ENCODE data around the gene COLEC12.
"Not testable (repeated sequence)": the region's sequence is repeated elsewhere in the genome, so short reads cannot be mapped to it uniquely, and the experiment has no call there.

The COLEC12 gene

GRCh38 chr18:406677-407076 is 93.8 kb downstream of the COLEC12 start:
- DNase-seq: no peak

- not testable (repeated sequence) for DNase-seq
Measured at GRCh38 chr18:405006-405405, 95.5 kb downstream of the COLEC12 start.

GRCh38 chr18:404061-404636 is 96.4 kb downstream of the COLEC12 start:
- no peak for DNase-seq

GRCh38 chr18:402129-402528 is 98.4 kb downstream of the COLEC12 start:
- DNase-seq: peak; percentile 26

- no peak for DNase-seq
Measured at GRCh38 chr18:400456-400855, 100.0 kb downstream of the COLEC12 start.

GRCh38 chr18:399631-400135 is 100.8 kb downstream of the COLEC12 start:
- no peak for DNase-seq

- DNase-seq: peak; percentile 71
Measured at GRCh38 chr18:398935-399630, 101.4 kb downstream of the COLEC12 start.

GRCh38 chr18:396556-396955 is 103.9 kb downstream of the COLEC12 start:
- no peak for DNase-seq

- DNase-seq: no peak
Measured at GRCh38 chr18:396251-396555, 104.3 kb downstream of the COLEC12 start.

GRCh38 chr18:395456-396250 is 104.8 kb downstream of the COLEC12 start:
- DNase-seq: no peak

- DNase-seq: peak; percentile 82
Measured at GRCh38 chr18:394987-395362, 105.5 kb downstream of the COLEC12 start.

- peak; percentile 93 for DNase-seq
Measured at GRCh38 chr18:394262-394986, 106.1 kb downstream of the COLEC12 start.

- peak; percentile 20 for DNase-seq
Measured at GRCh38 chr18:393574-393957, 106.9 kb downstream of the COLEC12 start.

GRCh38 chr18:392928-393573 is 107.5 kb downstream of the COLEC12 start:
- no peak for DNase-seq

- DNase-seq: peak; percentile 69
Measured at GRCh38 chr18:390741-391478, 109.6 kb downstream of the COLEC12 start.

- DNase-seq: no peak
Measured at GRCh38 chr18:389658-390357, 110.7 kb downstream of the COLEC12 start.

GRCh38 chr18:388200-388599 is 112.3 kb downstream of the COLEC12 start:
- no peak for DNase-seq

- DNase-seq: no peak
Measured at GRCh38 chr18:386994-387393, 113.5 kb downstream of the COLEC12 start.

GRCh38 chr18:384897-385296 is 115.6 kb downstream of the COLEC12 start:
- no peak for DNase-seq

GRCh38 chr18:383135-383534 is 117.4 kb downstream of the COLEC12 start:
- DNase-seq: no peak

GRCh38 chr18:382423-382984 is 118.0 kb downstream of the COLEC12 start:
- DNase-seq: no peak
